ENCODE data around the gene TBK1. TPM values are rescaled to one million over a fixed set of nuclear protein-coding genes. Genes with fewer than 3 reads are reported as not detected.
A peak's percentile ranks its signal among the peaks of the same experiment; 100 is the strongest.

TBK1 gene
- polyA plus RNA-seq (2013, experiment 1 of 2), result 17.5 TPM
- polyA plus RNA-seq (2013, experiment 2 of 2), result 16.3 TPM

DNA sequence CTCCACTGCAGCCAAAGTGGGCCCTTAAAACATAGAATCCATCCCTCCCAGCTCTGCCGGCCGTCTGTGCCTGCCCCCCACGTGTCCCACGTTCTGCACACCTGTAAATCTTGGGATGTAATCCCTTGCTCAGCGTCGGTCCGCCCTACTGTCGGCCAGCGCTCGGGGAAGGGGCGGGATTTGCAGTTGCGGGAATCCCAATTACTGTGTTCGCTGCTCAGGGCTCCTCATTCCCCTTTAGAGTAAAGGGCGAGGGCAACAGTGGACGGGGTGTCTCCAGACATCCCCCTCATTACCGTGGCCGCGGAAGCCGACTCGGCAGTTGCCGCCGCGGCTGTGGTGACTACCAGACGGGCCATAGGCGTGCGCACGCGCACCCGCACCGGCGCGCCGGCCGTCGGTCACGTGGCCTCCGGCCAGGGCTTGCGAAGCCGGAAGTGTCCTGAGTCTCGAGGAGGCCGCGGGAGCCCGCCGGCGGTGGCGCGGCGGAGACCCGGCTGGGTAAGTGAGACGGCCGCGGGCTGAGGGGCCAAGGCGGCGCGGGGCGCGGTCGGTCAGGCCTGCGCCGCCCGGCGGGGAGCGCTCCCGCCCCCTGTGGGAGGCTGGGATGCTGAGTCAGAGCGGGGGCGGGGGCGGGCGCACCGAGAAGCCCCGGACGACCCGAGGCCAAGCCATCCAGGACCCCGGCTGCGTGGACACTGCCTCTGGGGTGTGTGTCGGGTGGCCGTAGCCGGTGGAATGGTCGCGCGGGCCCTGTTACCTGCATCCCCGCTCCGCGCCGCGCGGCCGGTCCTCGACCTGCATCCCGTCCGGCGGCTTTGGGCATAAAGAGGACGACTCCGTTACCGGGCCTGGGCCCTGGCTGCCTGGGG lies at the start of gene TBK1:
TBK1 (plus strand) TSS at position 434 of the 872 bp plus-strand sequence. CDS start 3,751 bp downstream, outside the sequence.
- under 1% methylated on average over 94 of the region's 94 CpGs for WGBS
- no peaks in the 10 kb centered on the region for H3K9me3 ChIP-seq (ENCODE audit: insufficient read depth, low read depth, low read length)
- peak within 1 kb of the TSS; percentile 87 for H3K9ac ChIP-seq (ENCODE audit: low read depth, low read length)
- H3K4me3 ChIP-seq (ENCODE audit: low read length), result peak within 1 kb of the TSS; percentile 96
- H3K4me1 ChIP-seq (ENCODE audit: insufficient read depth, low read length), result peaks cover 21% of the 10 kb centered on the region
- peak within 1 kb of the TSS; percentile 85 for H3K27ac ChIP-seq (ENCODE audit: low read depth, low read length)
- peaks cover 37% of the 10 kb centered on the region for H3K36me3 ChIP-seq (ENCODE audit: insufficient read depth, low read length)
- H3K27me3 ChIP-seq (ENCODE audit: insufficient read depth, low read length), result no peaks in the 10 kb centered on the region

DNA sequence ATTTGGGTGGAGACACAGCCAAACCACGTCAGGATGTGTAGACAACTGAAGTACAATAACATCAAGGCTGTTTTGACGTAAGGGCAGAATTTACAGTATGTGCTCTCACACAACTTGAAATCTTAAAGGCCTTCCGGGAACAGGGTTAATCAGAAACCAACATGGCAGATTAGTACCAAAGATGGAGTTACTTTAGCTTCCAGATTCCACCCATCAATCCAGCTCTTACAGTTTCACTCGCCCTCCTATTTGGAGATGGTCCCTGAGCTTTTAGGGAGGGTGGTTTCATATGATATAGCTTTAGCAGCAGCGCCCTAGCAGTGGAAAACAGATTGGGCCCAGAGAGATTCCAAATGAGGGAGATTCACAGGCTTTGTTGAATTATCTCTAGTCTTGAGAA lies 49.7 kb upstream of the TBK1 start:
- Histone ChIP-seq H3K9ac (ENCODE audit: low read depth, low read length) (no peak overlapping the region), H3K27ac (ENCODE audit: low read depth, low read length) (no peak overlapping the region), H3K4me1 (ENCODE audit: insufficient read depth, low read length) (peaks cover 15% of the 10 kb centered on the region), H3K9me3 (ENCODE audit: insufficient read depth, low read depth, low read length) (no peaks in the 10 kb centered on the region), H3K27me3 (ENCODE audit: insufficient read depth, low read length) (no peaks in the 10 kb centered on the region), H3K4me3 (ENCODE audit: low read length) (no peak overlapping the region), H3K36me3 (ENCODE audit: insufficient read depth, low read length) (no peaks in the 10 kb centered on the region)
- WGBS, result 93% methylated on average over 5 of the region's 5 CpGs

DNA sequence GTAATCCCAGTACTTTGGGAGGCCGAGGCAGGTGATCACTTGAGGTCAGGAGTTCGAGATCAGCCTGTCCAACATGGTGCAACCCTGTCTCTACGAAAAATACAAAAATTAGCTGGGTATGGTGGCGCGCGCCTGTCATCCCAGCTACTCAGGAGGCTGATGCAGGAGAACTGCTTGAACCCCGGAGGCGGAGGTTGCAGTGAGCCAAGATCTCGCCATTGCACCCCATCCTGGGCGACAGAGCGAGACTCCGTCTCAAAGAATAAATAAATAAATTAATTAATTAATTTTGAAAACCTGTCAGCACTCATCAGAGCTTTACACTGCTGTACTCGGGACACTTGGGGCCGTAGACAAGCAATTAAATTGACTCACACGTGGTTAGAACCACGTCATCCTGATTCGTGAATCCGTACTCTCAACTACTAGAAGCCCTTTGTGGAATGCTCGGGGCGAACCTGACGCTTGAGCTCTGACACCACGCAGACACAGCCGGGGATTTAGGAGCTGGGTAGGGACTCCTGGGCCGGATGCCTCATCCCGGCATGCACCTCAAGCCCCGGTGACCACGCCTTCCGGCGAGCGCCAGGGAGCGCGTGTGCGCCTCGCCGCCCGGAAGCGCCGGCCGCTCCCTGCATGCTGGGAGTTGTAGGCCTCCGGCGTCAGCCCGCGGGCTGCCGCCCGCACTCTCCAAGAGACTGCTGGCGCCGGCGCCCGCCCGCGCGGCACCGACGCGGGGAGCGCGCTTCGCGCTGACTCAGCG lies 48.0 kb upstream of the TBK1 start, which contains the start of gene XPOT:
XPOT (plus strand) TSS at position 686 of the 763 bp plus-strand sequence. CDS start 5,644 bp downstream, outside the sequence.
- H3K27me3 ChIP-seq (ENCODE audit: insufficient read depth, low read length), result no peaks in the 10 kb centered on the region
- 15% methylated on average over 57 of the region's 60 CpGs for WGBS
- H3K4me3 ChIP-seq (ENCODE audit: low read length), result peak within 1 kb of the TSS; percentile 96
- H3K9ac ChIP-seq (ENCODE audit: low read depth, low read length), result peak within 1 kb of the TSS; percentile 99
- H3K4me1 ChIP-seq (ENCODE audit: insufficient read depth, low read length), result peaks cover 21% of the 10 kb centered on the region
- peak within 1 kb of the TSS; percentile 96 for H3K27ac ChIP-seq (ENCODE audit: low read depth, low read length)
- 0 out of 2 replicates have a peak, but pooled peaks cover under 1% of the 10 kb centered on the region for H3K36me3 ChIP-seq (ENCODE audit: insufficient read depth, low read length)
- no peaks in the 10 kb centered on the region for H3K9me3 ChIP-seq (ENCODE audit: insufficient read depth, low read depth, low read length)

DNA sequence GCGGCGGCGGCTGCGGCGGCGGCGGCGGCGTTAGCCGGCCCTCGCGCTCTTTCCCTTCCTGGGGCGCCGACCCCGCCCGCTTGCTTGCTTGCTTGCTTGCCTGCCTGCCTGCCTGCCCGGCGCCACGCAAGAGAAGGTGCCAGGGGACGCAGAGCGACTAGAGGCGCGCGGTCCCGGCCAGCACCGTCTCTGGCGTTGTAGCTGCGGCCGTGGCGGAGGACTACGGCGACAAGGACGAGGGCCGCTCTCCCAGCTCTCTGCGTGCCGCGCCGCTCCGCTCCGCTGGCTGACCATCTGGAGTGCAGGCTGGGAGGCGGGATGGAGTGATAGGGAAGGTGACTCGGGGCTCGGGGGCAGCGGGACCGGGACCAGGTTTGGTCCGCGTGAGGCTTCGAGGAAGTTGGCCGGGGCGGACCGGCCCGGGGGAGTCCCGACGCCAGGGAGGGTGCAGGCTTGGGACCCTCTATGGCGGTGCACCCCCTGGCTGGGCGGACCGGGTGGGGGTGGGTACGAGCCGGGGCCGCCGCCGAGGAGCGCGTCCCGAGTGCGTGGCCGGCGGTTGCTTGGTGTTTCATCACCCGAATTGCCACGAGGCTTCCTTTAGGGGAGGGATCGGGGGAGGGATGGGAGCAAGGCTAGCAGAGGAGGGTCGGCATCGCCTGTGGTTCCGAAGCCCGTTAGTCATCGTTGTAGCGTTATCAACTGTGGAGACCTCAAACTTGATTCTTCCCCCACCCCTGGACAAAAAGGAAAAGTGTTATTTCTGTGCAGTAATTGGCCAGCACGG lies 47.3 kb upstream of the TBK1 start:
- Histone ChIP-seq H3K27ac (ENCODE audit: low read depth, low read length) (peak overlapping the region; percentile 96), H3K4me1 (ENCODE audit: insufficient read depth, low read length) (peaks cover 18% of the 10 kb centered on the region), H3K4me3 (ENCODE audit: low read length) (peak overlapping the region; percentile 96), H3K9ac (ENCODE audit: low read depth, low read length) (peak overlapping the region; percentile 99), H3K27me3 (ENCODE audit: insufficient read depth, low read length) (no peaks in the 10 kb centered on the region), H3K9me3 (ENCODE audit: insufficient read depth, low read depth, low read length) (no peaks in the 10 kb centered on the region), H3K36me3 (ENCODE audit: insufficient read depth, low read length) (peaks cover 7% of the 10 kb centered on the region)
- WGBS, result 1% methylated on average over 78 of the region's 78 CpGs

DNA sequence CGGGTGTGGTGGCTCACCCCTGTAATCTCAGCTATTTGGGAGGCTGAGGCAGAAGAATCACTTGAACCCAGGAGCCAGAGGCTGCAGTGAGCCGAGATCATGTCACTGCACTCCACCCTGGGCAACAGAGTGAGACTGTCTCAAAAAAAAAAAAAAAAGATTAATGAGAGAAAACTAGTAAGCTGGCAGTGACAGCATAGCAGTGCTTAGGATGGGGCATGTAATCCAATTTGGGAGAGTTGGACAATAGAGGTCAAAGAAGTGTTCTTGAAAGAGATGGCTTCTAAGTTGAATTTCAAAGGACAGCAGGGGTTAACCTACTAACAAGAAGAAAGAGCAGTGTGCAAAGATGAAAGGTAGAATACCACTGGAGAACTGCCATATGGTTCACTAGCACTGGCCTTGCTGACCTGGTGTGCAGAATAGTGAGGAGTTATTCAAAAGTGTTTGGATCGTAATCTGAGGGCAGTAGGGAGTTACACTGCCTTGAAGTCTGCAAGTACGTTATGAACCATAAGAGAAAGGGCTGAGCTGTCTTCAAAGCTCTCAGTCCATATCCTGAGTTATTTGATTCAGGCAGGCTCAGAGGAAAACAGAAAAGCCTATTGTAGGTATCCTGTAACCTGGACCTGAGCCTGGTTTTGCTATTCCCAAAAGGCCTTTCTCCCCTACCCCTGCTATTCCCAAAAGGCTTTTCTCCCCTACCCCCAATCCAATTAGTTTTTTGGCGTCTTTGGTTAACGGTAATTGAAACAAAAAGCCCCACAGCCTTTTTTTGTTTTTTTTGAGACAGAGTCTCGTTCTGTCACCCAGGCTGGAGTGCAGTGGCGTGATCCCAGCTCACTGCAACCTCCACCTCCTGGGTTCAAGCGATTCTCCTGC lies 44.3 kb upstream of the TBK1 start:
- peaks cover 36% of the 10 kb centered on the region for H3K36me3 ChIP-seq (ENCODE audit: insufficient read depth, low read length)
- H3K4me3 ChIP-seq (ENCODE audit: low read length), result no peak overlapping the region
- H3K9me3 ChIP-seq (ENCODE audit: insufficient read depth, low read depth, low read length), result no peaks in the 10 kb centered on the region
- no peak overlapping the region for H3K9ac ChIP-seq (ENCODE audit: low read depth, low read length)
- no peaks in the 10 kb centered on the region for H3K27me3 ChIP-seq (ENCODE audit: insufficient read depth, low read length)
- no peak overlapping the region for H3K27ac ChIP-seq (ENCODE audit: low read depth, low read length)
- 0 out of 2 replicates have a peak, but pooled peaks cover 10% of the 10 kb centered on the region for H3K4me1 ChIP-seq (ENCODE audit: insufficient read depth, low read length)
- 88% methylated on average over 9 of the region's 9 CpGs for WGBS

DNA sequence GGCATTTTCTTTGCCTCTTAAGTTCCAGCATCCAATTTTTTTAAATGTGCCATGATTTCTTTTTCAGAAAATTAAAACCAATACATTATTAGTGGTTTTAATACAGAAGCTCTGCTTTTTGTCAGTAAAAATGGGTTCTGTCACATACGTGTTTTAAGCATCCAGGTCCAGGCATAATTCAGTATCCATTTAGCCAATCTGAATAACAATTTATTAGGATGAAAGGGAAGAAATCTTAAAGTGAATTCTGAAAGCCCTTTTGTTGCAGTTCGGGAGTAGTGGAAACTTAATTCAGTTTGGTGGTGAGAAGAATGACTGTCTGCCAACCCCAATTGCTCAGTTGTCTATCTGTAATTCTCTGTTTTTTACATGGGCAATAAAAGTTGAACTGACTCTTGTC lies 40.5 kb upstream of the TBK1 start:
- Histone ChIP-seq H3K4me3 (ENCODE audit: low read length) (no peak overlapping the region), H3K27me3 (ENCODE audit: insufficient read depth, low read length) (no peaks in the 10 kb centered on the region), H3K9ac (ENCODE audit: low read depth, low read length) (no peak overlapping the region), H3K4me1 (ENCODE audit: insufficient read depth, low read length) (0 out of 2 replicates have a peak, but pooled peaks cover 10% of the 10 kb centered on the region), H3K36me3 (ENCODE audit: insufficient read depth, low read length) (peaks cover 74% of the 10 kb centered on the region), H3K27ac (ENCODE audit: low read depth, low read length) (no peak overlapping the region), H3K9me3 (ENCODE audit: insufficient read depth, low read depth, low read length) (no peaks in the 10 kb centered on the region)
- 98% methylated on average over 2 of the region's 2 CpGs for WGBS

DNA sequence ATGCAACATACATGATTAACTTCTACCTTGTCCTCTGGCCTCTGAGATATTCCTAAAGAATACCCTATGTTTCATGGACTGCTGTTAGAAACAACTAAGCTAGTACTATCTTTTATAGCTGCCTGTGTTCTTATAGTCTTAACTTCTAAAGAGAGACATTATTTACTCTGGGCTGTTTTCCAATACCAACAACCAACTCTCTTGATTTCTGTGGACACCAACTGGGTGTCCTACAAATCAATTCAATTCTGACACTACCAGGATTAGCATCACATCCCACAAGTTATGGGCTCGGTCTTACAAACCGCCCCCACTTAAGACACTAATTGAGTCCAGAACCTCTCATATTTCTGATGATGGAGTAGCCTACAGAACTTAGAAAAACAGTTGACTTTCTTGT lies 39.5 kb upstream of the TBK1 start:
- peaks cover 84% of the 10 kb centered on the region for H3K36me3 ChIP-seq (ENCODE audit: insufficient read depth, low read length)
- WGBS, result 98% methylated on average over 2 of the region's 2 CpGs
- no peak overlapping the region for H3K9ac ChIP-seq (ENCODE audit: low read depth, low read length)

DNA sequence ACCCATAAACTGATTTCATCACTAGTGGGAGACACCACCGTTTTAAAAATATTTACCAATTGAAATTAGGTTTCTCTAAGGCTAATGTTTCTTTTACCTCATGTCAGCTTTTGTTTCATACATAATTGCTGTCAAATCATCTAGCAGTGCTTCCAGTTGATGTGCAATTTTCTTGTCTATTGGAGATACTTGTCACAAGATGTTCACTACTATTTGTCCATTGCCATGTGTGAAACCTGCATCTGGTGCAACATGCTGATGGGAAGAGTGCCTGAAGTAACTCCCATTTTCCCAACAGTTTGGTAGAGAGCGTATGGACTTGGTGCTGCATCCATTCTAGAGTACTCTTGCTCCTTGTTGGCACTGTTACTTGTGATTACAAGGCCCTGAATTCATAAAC lies 38.0 kb upstream of the TBK1 start:
- Histone ChIP-seq H3K27me3 (ENCODE audit: insufficient read depth, low read length) (no peaks in the 10 kb centered on the region), H3K4me3 (ENCODE audit: low read length) (no peak overlapping the region), H3K27ac (ENCODE audit: low read depth, low read length) (no peak overlapping the region), H3K9ac (ENCODE audit: low read depth, low read length) (no peak overlapping the region), H3K36me3 (ENCODE audit: insufficient read depth, low read length) (peaks cover 97% of the 10 kb centered on the region), H3K9me3 (ENCODE audit: insufficient read depth, low read depth, low read length) (no peaks in the 10 kb centered on the region), H3K4me1 (ENCODE audit: insufficient read depth, low read length) (no peaks in the 10 kb centered on the region)
- 92% methylated on average over 2 of the region's 2 CpGs for WGBS

More for the DNA sequence above, 39.5 kb upstream of the TBK1 start:
- H3K9me3 ChIP-seq (ENCODE audit: insufficient read depth, low read depth, low read length), result no peaks in the 10 kb centered on the region
- no peak overlapping the region for H3K27ac ChIP-seq (ENCODE audit: low read depth, low read length)
- H3K4me1 ChIP-seq (ENCODE audit: insufficient read depth, low read length), result 0 out of 2 replicates have a peak, but pooled peaks cover 5% of the 10 kb centered on the region
- H3K27me3 ChIP-seq (ENCODE audit: insufficient read depth, low read length), result no peaks in the 10 kb centered on the region
- no peak overlapping the region for H3K4me3 ChIP-seq (ENCODE audit: low read length)

DNA sequence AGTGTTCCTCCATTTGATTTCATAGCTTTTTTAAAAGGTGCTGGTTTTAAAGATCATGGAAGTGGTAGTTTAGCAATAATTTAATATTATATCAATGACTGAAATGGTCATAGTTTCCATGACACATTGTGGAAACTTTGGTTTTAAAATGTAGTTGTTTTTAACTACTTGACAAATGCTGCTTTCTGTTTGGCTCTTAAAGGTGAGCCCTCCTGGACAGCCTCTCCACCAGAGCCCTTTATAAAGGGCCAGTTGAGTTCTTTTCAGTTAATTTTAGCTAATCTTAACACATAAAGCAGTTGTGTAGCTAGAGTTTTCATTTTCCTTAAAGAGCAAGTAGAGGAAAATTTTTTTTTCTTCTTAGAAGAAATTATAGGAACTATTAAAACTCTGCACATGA lies 33.7 kb upstream of the TBK1 start:
- Histone ChIP-seq H3K9me3 (ENCODE audit: insufficient read depth, low read depth, low read length) (no peaks in the 10 kb centered on the region), H3K9ac (ENCODE audit: low read depth, low read length) (no peak overlapping the region), H3K4me1 (ENCODE audit: insufficient read depth, low read length) (no peaks in the 10 kb centered on the region), H3K27me3 (ENCODE audit: insufficient read depth, low read length) (no peaks in the 10 kb centered on the region), H3K36me3 (ENCODE audit: insufficient read depth, low read length) (peaks cover 99% of the 10 kb centered on the region), H3K27ac (ENCODE audit: low read depth, low read length) (no peak overlapping the region), H3K4me3 (ENCODE audit: low read length) (no peak overlapping the region)

DNA sequence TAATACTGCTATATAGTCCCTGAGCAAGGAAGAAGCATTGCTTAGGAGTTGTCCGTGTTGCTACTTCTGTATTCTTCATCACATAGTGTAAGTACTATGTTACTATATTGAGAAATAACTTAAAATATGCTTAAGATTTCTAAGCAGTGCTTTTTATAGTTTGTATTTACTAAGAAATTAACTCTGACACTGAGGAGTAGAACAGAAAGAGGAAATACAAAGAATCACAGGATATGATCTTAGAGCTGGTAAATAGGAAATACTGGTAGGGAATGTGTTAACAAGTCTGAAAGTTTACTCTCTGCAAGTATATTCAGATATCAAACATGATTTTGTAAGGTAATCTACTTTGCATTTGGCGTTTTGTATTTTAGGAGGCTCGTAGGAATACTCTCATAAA lies 32.2 kb upstream of the TBK1 start:
- Histone ChIP-seq H3K36me3 (ENCODE audit: insufficient read depth, low read length) (peaks cover 99% of the 10 kb centered on the region), H3K9ac (ENCODE audit: low read depth, low read length) (no peak overlapping the region), H3K27me3 (ENCODE audit: insufficient read depth, low read length) (no peaks in the 10 kb centered on the region), H3K4me3 (ENCODE audit: low read length) (no peak overlapping the region), H3K27ac (ENCODE audit: low read depth, low read length) (no peak overlapping the region), H3K4me1 (ENCODE audit: insufficient read depth, low read length) (no peaks in the 10 kb centered on the region), H3K9me3 (ENCODE audit: insufficient read depth, low read depth, low read length) (no peaks in the 10 kb centered on the region)
- 100% methylated on average over 2 of the region's 3 CpGs for WGBS
